Measurements from ENCODE around the gene ZNF100. TPM values are rescaled to one million over a fixed set of nuclear protein-coding genes. Genes with fewer than 3 reads are reported as not detected.
"Not testable (repeated sequence)": the region's sequence is repeated elsewhere in the genome, so short reads cannot be mapped to it uniquely, and the experiment has no call there.

Gene ZNF100
- total RNA-seq (2014; rRNA removed; shearing (Covaris generic)): 19.1 and 25.0 TPM in 2 replicates
- 38.5 and 39.4 TPM in 2 replicates for total RNA-seq (2022)
- percentile 92 among the genes with signal in this experiment for Bru-seq, nascent RNA
- BruChase-seq, experiment 1, labeled RNA remaining after a 6-hour chase: percentile 88 among the genes with signal in this experiment
- percentile 92 among the genes with signal in this experiment for BruChase-seq, experiment 2, labeled RNA remaining after a 2-hour chase
- long read RNA-seq, full-length matches to known transcripts: 20 of 39 reads
- long read RNA-seq, partial matches to known transcripts: 2 of 39 reads
- long read RNA-seq, other reads (novel, unspliced or antisense): 17 of 39 reads

DNA sequence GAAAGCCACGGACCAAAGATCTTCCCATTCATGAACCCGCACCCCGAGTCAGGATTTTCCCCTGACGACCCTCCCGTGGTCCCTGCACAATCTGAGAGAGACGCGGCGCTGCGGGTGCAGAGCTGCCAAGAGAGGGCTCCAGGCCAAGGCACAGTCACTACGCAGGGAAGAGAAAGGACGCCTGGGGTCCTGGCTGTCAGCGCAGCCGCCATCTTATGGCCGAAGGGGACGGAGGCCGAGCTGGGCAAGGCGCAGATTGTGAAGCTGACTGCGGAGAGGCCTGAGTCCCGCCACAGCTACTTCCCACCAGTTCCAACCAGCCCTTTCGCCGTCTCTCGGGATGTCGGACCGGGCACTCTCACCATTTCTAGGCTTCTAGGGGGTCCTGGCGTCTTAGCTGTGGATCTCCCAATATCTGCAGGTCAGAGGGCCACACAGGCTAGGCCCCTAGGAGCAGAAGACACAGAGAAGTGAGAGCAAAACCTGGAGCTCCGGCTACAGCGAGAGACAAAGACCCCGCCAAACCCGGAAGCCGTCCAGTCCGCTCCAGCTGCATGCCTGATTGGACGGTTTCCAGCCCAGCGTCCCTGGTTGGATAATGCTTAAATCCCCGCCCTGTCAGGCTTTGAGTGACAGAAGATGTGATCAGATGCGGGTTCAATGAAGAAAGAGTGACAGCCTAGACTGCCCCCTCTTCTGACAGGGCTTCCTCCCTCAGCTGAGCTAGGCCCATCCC is at the start of gene ZNF100:
TSS of gene ZNF100 (minus strand) at position 515 of the 736 bp plus-strand sequence. CDS start at position 365, 150 bp downstream.
- no TSS peak for BruUV-seq (replicated peaks)
- H3K4me2 ChIP-seq (ENCODE audit: low read length): peak within 1 kb of the TSS; percentile 95
- H3K36me3 ChIP-seq (ENCODE audit: insufficient read depth, low read length): peaks cover 38% of the 10 kb centered on the region
- CTCF ChIA-PET (ENCODE audit: unreplicated experiment): no interaction called here
- peak within 1 kb of the TSS; percentile 78 for H3K27ac ChIP-seq (ENCODE audit: low read depth, low read length, poor library complexity, severe bottlenecking)
- TF ChIP-seq, protein P1, sequence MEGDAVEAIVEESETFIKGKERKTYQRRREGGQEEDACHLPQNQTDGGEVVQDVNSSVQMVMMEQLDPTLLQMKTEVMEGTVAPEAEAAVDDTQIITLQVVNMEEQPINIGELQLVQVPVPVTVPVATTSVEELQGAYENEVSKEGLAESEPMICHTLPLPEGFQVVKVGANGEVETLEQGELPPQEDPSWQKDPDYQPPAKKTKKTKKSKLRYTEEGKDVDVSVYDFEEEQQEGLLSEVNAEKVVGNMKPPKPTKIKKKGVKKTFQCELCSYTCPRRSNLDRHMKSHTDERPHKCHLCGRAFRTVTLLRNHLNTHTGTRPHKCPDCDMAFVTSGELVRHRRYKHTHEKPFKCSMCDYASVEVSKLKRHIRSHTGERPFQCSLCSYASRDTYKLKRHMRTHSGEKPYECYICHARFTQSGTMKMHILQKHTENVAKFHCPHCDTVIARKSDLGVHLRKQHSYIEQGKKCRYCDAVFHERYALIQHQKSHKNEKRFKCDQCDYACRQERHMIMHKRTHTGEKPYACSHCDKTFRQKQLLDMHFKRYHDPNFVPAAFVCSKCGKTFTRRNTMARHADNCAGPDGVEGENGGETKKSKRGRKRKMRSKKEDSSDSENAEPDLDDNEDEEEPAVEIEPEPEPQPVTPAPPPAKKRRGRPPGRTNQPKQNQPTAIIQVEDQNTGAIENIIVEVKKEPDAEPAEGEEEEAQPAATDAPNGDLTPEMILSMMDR (conservative IDR thresholded peaks at IDR 0.05; ENCODE audit: low read length): no peak
- TF ChIP-seq EZH2phosphoT487 (IDR thresholded peaks at IDR 0.05; ENCODE audit: borderline replicate concordance, low read depth, low read length): no peak
- peaks cover 40% of the 10 kb centered on the region for H3K9me3 ChIP-seq (ENCODE audit: low read length)
- H3K9me2 ChIP-seq (ENCODE audit: insufficient read depth, low read length): no peaks in the 10 kb centered on the region
- H4K20me1 ChIP-seq (ENCODE audit: insufficient read depth, low read length): no peaks in the 10 kb centered on the region
- POLR2A ChIA-PET: interaction anchor here (1.0 to 2.1 kb wide), 12 partner anchors 13 to 1538 kb away, joined by 3 to 19 read pairs (median 4); partner anchors contain the start of genes ZNF43 and ZNF708
- intact Hi-C loops (cut with micrococcal nuclease; ENCODE audit: unreplicated experiment): loop anchor here (2.0 kb wide), 1 partner anchor 70 kb away; the partner anchor contains the start of gene ZNF43
- H3K4me1 ChIP-seq (ENCODE audit: insufficient read depth, low read length, poor library complexity, severe bottlenecking): peaks cover 15% of the 10 kb centered on the region
- H3K79me2 ChIP-seq (ENCODE audit: insufficient read depth, low read depth, low read length): peaks cover 39% of the 10 kb centered on the region
- peak; percentile 96 for DNase-seq (ENCODE audit: low spot score)
- peak within 1 kb of the TSS; percentile 82 for H2AFZ ChIP-seq (ENCODE audit: low read length)
- peak within 1 kb of the TSS; percentile 90 for H3K4me3 ChIP-seq (ENCODE audit: low read depth, low read length, poor library complexity, severe bottlenecking)

DNA sequence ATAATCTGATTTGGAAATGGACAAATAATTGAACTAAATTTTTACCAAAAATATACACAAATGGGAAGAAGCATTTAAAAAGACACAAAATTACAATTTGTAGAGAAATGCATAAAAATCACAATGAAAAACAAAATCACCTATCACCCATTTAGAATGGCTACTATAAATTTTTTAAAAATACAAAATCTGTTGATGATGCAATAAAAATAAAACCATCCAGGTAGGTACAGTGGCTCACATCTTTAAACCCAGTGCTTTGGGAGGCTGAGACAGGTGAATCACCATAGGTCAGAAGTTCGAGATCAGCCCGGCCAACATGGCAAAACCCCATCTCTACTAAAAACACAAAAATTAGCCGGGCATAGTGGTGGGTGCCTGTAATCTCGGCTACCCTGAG is 45.1 kb upstream of the ZNF100 start:
- intact Hi-C loops (cut with micrococcal nuclease; ENCODE audit: unreplicated experiment): no loop called here
- DNase-seq (ENCODE audit: low spot score): no peak
- Histone ChIP-seq H3K4me2 (ENCODE audit: low read length) (no peak overlapping the region), H3K27ac (ENCODE audit: low read depth, low read length, poor library complexity, severe bottlenecking) (no peak overlapping the region), H3K79me2 (ENCODE audit: insufficient read depth, low read depth, low read length) (no peaks in the 10 kb centered on the region), H3K36me3 (ENCODE audit: insufficient read depth, low read length) (peaks cover 99% of the 10 kb centered on the region), H3K9me2 (ENCODE audit: insufficient read depth, low read length) (no peaks in the 10 kb centered on the region), H3K9me3 (ENCODE audit: low read length) (peaks cover 75% of the 10 kb centered on the region), H3K4me1 (ENCODE audit: insufficient read depth, low read length, poor library complexity, severe bottlenecking) (no peaks in the 10 kb centered on the region), H4K20me1 (ENCODE audit: insufficient read depth, low read length) (no peaks in the 10 kb centered on the region), H3K4me3 (ENCODE audit: low read depth, low read length, poor library complexity, severe bottlenecking) (no peak overlapping the region), H2AFZ (ENCODE audit: low read length) (no peak overlapping the region)
- no peak for TF ChIP-seq EZH2phosphoT487 (IDR thresholded peaks at IDR 0.05; ENCODE audit: borderline replicate concordance, low read depth, low read length)
- ChIA-PET POLR2A (no interaction called here), CTCF (ENCODE audit: unreplicated experiment) (no interaction called here)
- BruUV-seq (replicated peaks): no TSS peak

DNA sequence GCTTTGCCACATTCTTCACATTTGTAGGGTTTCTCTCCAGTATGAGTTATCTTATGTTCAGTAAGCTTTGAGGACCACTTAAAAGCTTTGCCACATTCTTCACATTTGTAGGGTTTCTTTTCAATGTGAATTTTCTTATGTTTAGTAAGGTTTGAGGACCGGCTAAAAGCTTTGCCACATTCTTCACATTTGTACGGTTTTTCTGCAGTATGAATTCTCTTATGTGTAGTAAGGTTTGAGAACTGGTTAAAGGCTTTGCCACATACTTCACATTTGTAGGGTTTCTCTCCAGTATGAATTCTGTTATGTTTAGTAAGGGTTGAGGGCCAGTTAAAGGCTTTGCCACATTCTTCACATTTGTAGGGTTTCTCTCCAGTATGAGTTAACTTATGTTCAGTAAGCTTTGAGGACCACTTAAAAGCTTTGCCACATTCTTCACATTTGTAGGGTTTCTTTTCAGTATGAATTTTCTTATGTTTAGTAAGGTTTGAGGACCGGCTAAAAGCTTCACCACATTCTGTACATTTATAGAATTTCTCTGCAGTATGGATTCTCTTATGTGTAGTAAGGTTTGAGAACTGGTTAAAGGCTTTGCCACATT is 41.1 kb upstream of the ZNF100 start:
- H3K27ac ChIP-seq (ENCODE audit: low read depth, low read length, poor library complexity, severe bottlenecking); H3K4me1 ChIP-seq (ENCODE audit: insufficient read depth, low read length, poor library complexity, severe bottlenecking); DNase-seq (ENCODE audit: low spot score); H4K20me1 ChIP-seq (ENCODE audit: insufficient read depth, low read length); H3K4me2 ChIP-seq (ENCODE audit: low read length); H3K4me3 ChIP-seq (ENCODE audit: low read depth, low read length, poor library complexity, severe bottlenecking); H2AFZ ChIP-seq (ENCODE audit: low read length); BruUV-seq (replicated peaks); CTCF ChIA-PET (ENCODE audit: unreplicated experiment); H3K79me2 ChIP-seq (ENCODE audit: insufficient read depth, low read depth, low read length); intact Hi-C loops (cut with micrococcal nuclease; ENCODE audit: unreplicated experiment); H3K9me2 ChIP-seq (ENCODE audit: insufficient read depth, low read length): not testable (repeated sequence)
- POLR2A ChIA-PET: interaction anchor here (0.6 kb wide), 1 partner anchor 1028 kb away, joined by 3 read pairs; no protein-coding TSS in a partner anchor
- Histone ChIP-seq H3K36me3 (ENCODE audit: insufficient read depth, low read length) (peaks cover 79% of the 10 kb centered on the region), H3K9me3 (ENCODE audit: low read length) (peaks cover 80% of the 10 kb centered on the region)

All from OCI-LY7 (cell line).